Body of pancreas (tissue), 4 donors: Measurements from ENCODE around the gene SPINK1. TPM values are rescaled to one million over a fixed set of nuclear protein-coding genes. Genes with fewer than 3 reads are reported as not detected.

Experiments used
- ATAC-seq: fragments of 150-250 bp; one replicate; pipeline ENCODE4 v1.9.1; 2016
- DNase-seq, 4 donors: peaks; one replicate each; pipeline ENCODE4 v3.0.0-alpha.2; 2019
- H3K27ac ChIP-seq, 4 donors: fragments of 200-600 bp; sonication (generic); 1 replicate in 3 of 4; 2 replicates in 1 of 4; pipeline versions ENCODE4 v1.5.1 to v1.6.1; 2016 to 2019; ENCODE audit warnings: mild to moderate bottlenecking in 1 of 4, mixed read lengths in 1 of 4, moderate library complexity in 1 of 4
- H3K27me3 ChIP-seq, 2 donors: fragments of 200-600 bp; sonication (generic); one replicate each; pipeline ENCODE4 v1.6.0; 2016; ENCODE audit warnings: mild to moderate bottlenecking in 1 of 2
- H3K36me3 ChIP-seq, 2 donors: fragments of 200-600 bp; sonication (generic); replicated peaks in 1 of 2; 2 replicates each; pipeline ENCODE4 v1.5.1; 2016; ENCODE audit warnings: low read depth in 2 of 2; ENCODE audit not compliant: insufficient read depth in 1 of 2
- H3K4me1 ChIP-seq: fragments of 200-600 bp; sonication (generic); one replicate; pipeline ENCODE4 v1.6.0; 2016
- H3K4me3 ChIP-seq, 2 donors: fragments of 200-600 bp; sonication (generic); 1 replicate in 1 of 2; 2 replicates in 1 of 2; pipeline ENCODE4 v1.5.1; 2016 to 2019
- H3K9me3 ChIP-seq, 3 donors: fragments of 200-600 bp; sonication (generic); 1 replicate in 2 of 3; 2 replicates in 1 of 3; pipeline ENCODE4 v1.5.1; 2016
- CTCF ChIP-seq, 7 experiments: fragments of 450-650 bp in 4 of 7; fragments of 200-600 bp in 3 of 7; sonication (generic) in 3 of 7; IDR thresholded peaks; one replicate each; pipeline ENCODE4 v1.5.1; 2016 to 2019; ENCODE audit warnings: antibody characterized with exemption in 7 of 7
- POLR2A ChIP-seq, 3 donors: fragments of 450-650 bp; IDR thresholded peaks; one replicate each; pipeline ENCODE4 v1.6.1; 2016; ENCODE audit warnings: antibody characterized with exemption in 3 of 3, mild to moderate bottlenecking in 2 of 3
- WGBS, 2 donors: methylation state at CpG; one replicate each; pipeline ENCODE4 v1.1.5; 2017; 5-methylcytosine and 5-hydroxymethylcytosine counted together
- intact Hi-C: fragments of 100-400 bp; cut with DNase I; formaldehyde crosslinking; loops from one replicate; pipeline ENCODE4 v1.15.1; 2023
- total RNA-seq, 2 donors: library from RNA; depleted of rRNA; stranded (reverse); fragments of >200 nt; gene quantifications; one replicate each; pipeline ENCODE4 v1.1.0, GENCODE V29; 2016

SPINK1 gene
- total RNA-seq, 2 donors from 2014 or later = 3,901 to 5,969 TPM

DNA sequence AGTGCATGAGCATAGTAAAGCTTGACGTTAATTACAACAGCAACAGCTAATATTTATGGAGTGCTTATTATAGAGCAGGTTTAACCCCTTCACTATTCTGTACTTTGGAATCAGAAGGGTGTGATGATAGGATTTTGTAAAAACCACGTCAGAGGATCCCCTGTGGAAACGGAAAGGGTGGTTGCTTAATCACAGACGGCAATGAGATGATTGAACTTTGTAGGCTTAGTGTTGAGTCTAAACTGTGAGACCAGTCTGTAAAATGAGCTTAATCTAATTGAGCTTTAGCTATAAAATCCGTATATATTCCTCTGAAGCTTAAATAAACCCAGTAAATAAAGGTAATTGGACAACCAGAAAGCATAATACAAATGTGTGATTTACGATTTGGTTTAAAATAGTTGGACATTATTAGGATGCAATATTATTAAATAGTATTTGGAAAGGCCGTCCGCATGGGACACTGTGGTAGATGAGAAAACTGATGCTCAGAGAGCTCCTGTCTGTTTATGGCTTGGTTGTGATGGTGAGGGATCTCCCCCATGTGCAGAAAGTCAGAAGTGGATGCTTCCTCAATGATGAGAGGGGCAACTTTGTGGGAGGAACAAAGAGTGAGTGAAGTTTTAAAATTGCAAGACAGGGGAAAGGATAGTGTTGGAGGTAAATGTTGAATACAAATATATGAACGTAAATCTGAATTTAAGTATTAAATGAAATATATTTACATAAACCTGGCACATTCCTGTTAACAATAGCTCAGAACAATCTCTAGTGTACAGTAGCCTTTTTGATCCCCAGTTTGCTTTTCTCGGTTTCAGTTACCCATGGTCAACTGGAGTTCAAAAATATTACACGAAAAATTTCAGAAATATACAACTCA, 23.7 kb upstream of the SPINK1 start:
- DNase-seq (no peak), ATAC-seq (no peak)
- Histone ChIP-seq H3K36me3 (no peaks in the 10 kb centered on the region), H3K9me3 (no peaks in the 10 kb centered on the region), H3K27ac (no peak overlapping the region), H3K4me3 (no peak overlapping the region), H3K4me1 (peaks cover 7% of the 10 kb centered on the region), H3K27me3 (no peaks in the 10 kb centered on the region)
- 79 to 81% methylated on average over 11 of the region's 11 CpGs for WGBS, 2 donors
- no peak for TF ChIP-seq POLR2A (IDR thresholded peaks at IDR 0.05)
- TF ChIP-seq CTCF (IDR thresholded peaks at IDR 0.05) = no peak
- intact Hi-C loops = no loop called here

DNA sequence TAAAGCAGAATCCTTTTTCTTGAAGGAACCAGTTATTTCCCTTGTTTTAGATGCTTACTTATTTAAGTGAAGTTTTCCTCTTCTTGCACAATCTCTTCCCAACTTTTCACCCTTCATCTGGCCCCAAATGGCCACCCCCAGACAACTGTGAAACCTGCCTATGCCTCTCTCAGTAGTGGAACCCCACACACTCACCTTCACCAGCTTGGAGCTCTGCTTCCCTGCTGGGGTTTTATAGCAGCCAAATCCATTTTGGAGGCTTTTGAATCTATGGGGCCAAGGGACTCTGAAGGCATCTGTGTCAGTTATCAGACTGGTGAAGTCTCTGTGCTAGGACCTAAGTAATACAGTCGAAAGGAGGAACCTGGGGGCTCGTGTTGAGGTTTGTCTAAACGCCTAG, 22.9 kb upstream of the SPINK1 start:
- intact Hi-C loops = no loop called here
- no peak for ATAC-seq
- no peaks in the 10 kb centered on the region for H3K27me3 ChIP-seq
- peaks cover 9% of the 10 kb centered on the region for H3K4me1 ChIP-seq
- H3K9me3 ChIP-seq = no peaks in the 10 kb centered on the region
- no peaks in the 10 kb centered on the region for H3K36me3 ChIP-seq
- WGBS, 2 donors = 73 to 79% methylated on average over 3 of the region's 3 CpGs
- no peak overlapping the region for H3K4me3 ChIP-seq
- no peak for DNase-seq
- no peak overlapping the region for H3K27ac ChIP-seq
- TF ChIP-seq POLR2A (IDR thresholded peaks at IDR 0.05) (no peak), CTCF (IDR thresholded peaks at IDR 0.05) (no peak)

DNA sequence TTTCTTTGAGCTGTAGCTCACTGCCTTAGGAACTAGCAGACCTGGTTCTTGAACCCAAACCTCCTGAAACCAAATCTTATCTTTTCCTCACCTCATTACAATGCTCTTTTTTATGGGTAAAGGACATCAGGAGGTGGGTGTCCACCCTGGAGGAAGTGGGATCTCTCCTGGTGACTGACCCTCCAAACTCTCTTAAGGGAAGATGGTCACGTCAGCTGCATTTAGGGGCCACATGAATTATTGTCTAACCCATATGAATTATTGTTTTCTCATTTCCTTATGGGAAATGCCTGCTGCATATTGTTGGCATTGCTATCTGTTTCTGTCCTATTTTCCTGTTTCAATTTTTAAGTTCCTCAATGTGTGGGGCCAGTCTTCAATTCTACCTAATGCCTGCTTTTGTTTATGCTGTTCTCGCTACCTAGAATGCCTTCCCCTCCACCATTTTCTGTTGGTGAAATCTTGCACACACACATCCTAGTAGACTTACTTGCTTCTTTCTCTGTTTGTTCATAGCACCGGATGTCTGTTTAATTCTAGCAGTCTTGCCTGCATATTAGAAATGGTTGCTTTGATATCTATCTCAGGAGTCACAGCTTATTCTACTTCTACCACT, 22.0 kb upstream of the SPINK1 start:
- TF ChIP-seq CTCF (IDR thresholded peaks at IDR 0.05) = no peak
- TF ChIP-seq POLR2A (IDR thresholded peaks at IDR 0.05) = no peak
- DNase-seq (no peak), ATAC-seq (no peak)
- intact Hi-C loops = no loop called here
- no peak overlapping the region for H3K27ac ChIP-seq
- H3K9me3 ChIP-seq = no peaks in the 10 kb centered on the region
- 55 to 77% methylated on average over 3 of the region's 3 CpGs for WGBS, 2 donors
- no peaks in the 10 kb centered on the region for H3K27me3 ChIP-seq
- peaks cover 9% of the 10 kb centered on the region for H3K4me1 ChIP-seq
- no peak overlapping the region for H3K4me3 ChIP-seq
- no peaks in the 10 kb centered on the region for H3K36me3 ChIP-seq

- Histone ChIP-seq H3K4me3 (no peak overlapping the region), H3K36me3 (no peaks in the 10 kb centered on the region), H3K27ac (no peak overlapping the region), H3K4me1 (peaks cover 5% of the 10 kb centered on the region), H3K27me3 (no peaks in the 10 kb centered on the region), H3K9me3 (no peaks in the 10 kb centered on the region)
- TF ChIP-seq POLR2A (IDR thresholded peaks at IDR 0.05) (no peak), CTCF (IDR thresholded peaks at IDR 0.05) (no peak)
- 71 to 85% methylated on average over 3 of the region's 3 CpGs for WGBS, 2 donors
- ATAC-seq (no peak), DNase-seq (no peak)
- intact Hi-C loops = no loop called here
Measured at GRCh38 chr5:147852365-147852764, 20.9 kb upstream of the SPINK1 start.
